ENCODE results near the gene CACTIN.
"Not testable (repeated sequence)": the region's sequence is repeated elsewhere in the genome, so short reads cannot be mapped to it uniquely, and the experiment has no call there.

The CACTIN gene

DNA sequence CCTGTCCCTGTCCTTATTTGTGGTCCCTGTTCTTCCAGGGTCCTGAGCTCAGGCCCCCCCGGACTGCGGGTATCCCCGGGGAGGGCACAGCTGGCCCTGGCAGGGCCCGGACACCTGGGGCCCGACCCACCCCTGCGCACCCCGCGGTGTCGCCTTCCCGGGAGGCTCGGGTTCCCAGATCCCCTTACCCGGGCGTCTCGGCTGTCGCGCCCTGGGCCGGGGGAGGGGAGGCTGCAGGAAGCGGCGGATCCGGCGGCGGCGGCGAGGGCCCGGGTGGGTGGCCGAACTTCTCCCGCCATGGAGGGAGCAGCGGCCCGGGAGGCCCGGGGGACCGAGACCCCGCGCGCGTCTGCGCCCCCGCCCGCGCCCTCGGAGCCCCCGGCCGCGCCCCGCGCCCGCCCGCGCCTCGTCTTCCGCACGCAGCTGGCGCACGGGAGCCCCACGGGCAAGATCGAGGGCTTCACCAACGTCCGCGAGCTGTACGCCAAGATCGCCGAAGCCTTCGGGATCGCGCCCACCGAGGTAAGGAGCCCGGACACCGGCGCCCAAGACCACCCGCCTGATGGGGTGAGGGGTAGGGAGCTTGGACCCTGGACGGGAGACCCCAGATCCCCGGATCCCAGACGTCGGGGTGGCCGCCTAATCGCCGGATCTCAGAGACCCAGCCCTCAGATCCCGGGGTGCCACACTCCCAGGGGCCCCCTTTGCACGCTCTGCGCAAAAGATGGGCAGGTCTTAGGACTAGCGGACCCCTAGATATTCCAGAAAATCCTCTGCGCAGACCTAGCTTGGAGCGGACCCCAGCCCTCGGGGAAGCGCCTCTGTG lies 41.1 kb downstream of the CACTIN start, which contains the start of gene GIPC3:
TSS of gene GIPC3 (plus strand) at position 178 of the 826 bp plus-strand sequence. CDS start at position 298, 120 bp downstream.
- no peak for DNase-seq

DNA sequence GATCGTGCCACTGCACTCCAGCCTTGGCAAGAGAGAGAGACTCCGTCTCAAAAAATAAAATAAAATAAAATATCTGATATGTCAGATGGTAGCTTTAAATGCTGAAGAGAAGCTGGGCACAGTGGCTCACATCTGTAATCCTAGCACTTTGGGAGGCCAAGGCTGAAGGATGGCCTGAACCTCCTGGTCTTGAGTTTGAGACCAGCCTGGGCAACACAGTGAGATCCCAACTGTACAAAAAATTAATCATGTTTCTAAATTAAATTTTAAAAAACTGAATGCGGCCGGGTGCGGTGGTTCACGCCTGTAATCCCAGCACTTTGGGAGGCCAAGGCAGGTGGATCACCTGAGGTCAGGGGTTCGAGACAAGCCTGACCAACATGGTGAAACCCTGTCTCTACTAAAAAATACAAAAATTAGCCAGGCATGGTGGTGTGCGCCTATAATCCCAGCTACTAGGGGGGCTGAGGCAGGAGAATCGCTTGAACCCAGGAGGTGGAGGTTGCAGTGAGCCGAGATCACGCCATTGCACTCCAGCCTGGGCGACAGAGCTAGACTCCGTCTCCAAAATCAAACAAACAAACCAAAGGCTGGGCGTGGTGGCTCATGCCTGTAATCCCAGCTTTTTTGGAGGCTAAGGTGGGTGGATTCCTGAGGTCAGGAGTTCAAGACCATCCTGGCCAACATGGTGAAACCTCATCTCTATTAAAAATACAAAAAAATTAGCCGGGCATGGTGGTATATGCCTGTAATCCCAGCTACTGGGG lies 42.4 kb downstream of the CACTIN start:
- DNase-seq, result not testable (repeated sequence)

DNA sequence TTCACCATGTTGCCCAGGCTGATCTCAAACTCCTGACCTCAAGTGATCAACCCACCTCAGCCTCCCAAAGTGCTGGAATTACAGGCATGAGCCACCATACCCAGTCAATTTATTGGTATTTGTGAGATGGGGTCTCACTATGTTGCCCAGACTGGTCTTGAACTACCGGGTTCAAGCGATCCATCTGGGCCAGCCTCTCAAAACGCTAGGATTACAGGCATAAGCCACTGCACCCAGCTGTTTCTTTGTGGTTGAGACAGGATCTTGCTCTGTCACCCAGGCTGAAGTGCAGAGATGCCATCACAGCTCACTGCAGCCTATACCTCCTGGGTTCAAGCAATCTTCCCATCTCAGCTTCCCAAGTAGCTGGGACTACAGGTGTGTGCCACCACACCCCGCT lies 44.8 kb downstream of the CACTIN start:
- DNase-seq, result not testable (repeated sequence)

- no peak for DNase-seq
These were observed 46.2 kb downstream of the CACTIN start for GRCh38 chr19:3580156-3580934.

DNA sequence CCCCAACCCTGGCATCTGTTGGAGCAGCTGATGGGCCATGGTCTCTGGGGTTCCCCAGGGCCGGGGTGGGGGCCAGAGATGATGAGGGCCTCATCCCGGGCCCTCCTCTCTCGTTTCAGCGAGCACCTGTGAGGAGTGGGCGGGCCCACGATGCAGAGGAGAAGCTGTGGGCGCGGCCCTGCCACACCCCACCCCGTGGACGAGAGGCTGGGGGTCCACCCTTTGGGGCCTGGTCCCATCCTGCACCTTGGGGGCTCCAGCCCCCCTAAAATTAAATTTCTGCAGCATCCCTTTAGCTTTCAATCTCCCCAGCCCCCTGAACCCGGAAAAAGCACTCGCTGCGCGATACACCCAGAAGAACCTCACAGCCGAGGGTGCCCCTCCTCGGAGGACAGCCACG lies 48.2 kb downstream of the CACTIN start:
- no peak for DNase-seq

DNA sequence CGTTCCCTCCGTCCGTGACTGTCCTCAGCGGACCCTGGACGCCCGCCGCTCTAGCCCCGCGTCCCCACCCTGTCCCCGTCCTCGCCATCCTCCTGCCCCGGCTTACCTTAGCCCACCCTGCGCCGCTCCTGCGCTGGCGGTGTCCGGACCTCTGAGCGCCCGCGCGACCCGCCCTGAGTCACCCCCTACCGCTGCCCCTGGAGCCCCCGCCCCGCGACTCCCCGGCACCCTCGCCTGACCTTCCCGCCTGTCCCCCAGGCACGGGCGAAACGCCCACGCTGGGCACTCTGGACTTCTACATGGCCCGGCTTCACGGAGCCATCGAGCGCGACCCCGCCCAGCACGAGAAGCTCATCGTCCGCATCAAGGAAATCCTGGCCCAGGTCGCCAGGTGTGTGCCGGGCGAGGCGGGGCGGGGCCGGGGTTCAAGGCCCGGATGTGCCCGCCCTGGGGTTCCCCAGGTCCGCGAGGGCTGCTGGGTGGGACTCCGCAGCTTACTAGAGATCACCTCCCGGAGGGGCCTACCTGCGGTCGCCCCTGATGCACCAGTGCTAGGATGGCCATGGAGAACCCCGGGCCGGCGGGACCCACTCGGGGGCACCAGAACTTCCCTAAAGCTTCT lies 48.8 kb downstream of the CACTIN start:
- DNase-seq, result no peak

GRCh38 chr19:3576696-3577443 lies 49.7 kb downstream of the CACTIN start:
- no peak for DNase-seq

- no peak for DNase-seq
These were observed 50.5 kb downstream of the CACTIN start for GRCh38 chr19:3575949-3576673.

- DNase-seq, result peak; percentile 35 to 64
These were observed 51.3 kb downstream of the CACTIN start for GRCh38 chr19:3575260-3575741.

DNA sequence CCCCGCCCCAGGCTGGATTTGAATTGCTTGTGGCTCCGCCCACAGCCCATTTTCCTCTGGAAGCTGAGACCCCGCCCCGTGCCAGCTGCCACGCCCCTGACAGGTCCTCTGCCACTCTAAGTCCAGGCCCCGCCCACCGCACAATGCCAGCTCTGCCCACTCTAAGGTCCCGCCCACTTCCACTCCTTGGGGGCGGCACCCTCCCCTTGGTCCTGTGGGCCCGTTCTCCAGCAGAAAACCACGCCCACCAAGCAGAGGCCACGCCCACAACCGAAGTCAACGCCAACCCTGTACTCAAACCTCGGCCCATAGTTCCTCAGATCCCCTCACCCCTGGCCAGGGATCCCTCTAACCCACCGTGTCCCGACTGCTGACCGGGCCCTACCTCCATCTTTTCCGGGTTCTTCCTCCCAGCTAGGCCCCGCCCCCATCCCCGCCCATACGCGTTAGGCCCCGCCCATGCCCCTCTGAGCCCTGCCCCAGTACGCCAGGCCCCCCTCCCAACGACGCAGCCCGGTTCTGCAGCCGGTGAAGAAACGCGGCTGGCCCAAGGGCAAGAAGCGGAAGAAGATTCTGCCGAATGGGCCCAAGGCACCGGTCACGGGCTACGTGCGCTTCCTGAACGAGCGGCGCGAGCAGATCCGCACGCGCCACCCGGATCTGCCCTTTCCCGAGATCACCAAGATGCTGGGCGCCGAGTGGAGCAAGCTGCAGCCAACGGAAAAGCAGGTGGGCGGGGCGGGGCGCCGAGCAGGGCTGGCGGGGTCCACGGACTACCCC lies 52.5 kb downstream of the CACTIN start:
- DNase-seq, result peak; percentile 19 to 53

DNA sequence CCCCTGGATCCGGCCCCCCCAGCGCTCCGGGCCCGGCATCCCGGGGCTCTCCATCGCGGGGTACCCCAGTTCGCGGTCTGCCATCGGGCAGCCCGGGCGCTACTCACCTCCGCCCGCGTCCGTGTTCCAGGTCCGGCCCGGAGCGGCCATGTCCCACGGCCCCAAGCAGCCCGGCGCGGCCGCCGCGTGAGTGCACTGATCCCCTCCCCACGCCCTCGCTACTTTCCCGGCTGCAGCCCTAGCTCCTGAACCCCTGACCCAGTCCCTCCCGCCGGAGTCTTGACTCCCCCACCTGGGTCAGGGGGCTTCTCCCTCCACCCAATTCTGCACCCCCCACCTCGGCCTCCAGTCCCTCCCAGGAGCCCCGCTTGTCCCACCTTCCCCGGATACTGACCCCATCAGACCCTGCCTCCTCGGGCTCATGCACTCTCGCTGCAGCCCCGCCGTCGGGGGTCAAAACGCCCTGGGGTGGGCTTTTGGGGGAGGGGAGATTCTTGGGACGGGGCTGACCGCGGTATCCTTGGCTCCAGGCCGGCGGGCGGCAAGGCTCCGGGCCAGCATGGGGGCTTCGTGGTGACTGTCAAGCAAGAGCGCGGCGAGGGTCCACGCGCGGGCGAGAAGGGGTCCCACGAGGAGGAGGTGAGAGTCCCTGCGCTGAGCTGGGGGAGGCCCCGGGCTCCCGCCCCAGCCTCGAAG lies 53.3 kb downstream of the CACTIN start:
- DNase-seq, result peak in 1 of 2 experiments; percentile 36

GRCh38 chr19:3572855-3573161 lies 53.8 kb downstream of the CACTIN start, which contains the start of gene HMG20B:
Gene HMG20B, plus strand, starts transcription at chr19:3572944. Its CDS starts 366 bp downstream, at chr19:3573310.
- DNase-seq, result no peak

- DNase-seq, result peak; percentile 99 to 100
These were observed 54.3 kb downstream of the CACTIN start for GRCh38 chr19:3572132-3572854.

DNA sequence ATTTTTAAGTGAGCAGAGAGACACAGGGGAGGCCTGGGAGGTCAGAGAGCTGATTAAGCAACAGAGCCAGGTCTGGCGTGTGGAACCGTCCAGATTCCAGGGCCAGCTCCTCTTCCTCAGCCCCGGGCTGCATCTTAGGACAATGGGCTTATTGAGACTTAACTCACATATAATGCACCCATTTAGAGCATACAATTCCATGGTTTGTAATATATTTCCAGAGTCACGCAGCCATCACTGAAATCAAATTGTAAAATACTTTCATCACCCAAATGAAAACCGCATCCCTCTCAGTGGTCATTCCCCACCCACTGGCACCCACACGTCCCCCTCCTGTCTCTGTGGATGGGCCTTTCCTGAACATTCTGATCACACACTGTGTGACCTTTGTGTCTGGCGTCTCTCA lies 56.0 kb downstream of the CACTIN start:
- no peak for DNase-seq

GRCh38 chr19:3570042-3570441 lies 56.5 kb downstream of the CACTIN start:
- not testable (repeated sequence) for DNase-seq

DNA sequence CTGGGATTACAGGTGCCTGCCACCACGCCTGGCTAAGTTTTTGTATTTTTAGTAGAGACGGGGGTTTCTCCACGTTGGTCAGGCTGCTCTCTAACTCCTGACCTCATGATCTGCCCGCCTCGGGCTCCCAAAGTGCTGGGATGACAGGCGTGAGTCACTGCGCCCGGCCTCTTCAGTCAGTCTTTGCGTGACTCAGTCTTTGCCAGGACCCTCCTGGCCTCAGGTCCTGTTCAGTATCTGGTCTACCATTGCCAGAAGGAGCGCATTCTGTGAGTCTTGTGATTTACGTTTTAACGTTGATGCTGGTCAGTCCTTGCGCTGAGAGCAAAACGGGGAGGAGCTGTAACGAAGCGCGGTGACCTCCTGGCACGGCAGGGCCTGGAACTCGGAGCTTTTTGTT lies 61.5 kb downstream of the CACTIN start:
- no peak for DNase-seq

DNA sequence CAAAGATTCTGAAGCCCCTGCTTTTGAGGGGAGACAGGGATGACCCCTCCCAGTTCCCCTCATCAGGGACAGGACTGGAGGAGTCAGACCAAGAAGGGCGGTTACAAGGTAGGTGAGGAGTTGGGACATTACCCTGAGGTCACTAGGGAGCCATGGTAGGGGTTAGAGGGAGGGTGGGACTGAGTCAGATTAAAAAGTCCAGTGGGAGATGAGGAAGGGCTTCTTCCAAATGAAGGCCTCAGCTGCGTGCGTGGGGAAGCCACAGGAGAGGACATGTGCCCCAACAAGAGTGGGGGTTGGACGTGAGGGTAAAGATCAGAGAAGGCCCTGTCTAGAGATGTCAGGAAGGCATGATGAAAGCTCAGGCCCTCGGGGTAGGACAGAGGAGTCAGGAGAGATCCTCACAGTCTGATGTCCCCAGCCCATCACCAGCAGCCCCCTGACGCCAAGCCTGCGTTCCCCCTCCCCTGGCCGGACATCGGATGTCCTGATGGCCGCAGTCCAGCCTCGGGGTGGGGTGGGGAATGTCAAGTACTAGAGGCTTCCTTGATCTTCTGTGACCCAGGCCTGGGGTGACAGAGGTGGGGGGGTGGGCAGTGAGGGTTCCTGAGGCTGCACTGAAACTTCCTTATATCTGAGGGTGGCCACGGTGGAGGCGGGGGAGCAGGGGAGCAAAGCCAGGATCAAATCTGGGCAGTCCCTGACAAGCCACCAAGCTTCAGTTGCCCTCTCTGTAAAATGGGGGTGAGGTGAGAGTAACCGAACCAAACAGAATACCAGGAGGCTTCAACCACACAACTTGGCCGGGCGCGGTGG lies 62.7 kb downstream of the CACTIN start:
- DNase-seq, result no peak
